Measurements from ENCODE around the gene RNU6-9.

Gene RNU6-9

DNA sequence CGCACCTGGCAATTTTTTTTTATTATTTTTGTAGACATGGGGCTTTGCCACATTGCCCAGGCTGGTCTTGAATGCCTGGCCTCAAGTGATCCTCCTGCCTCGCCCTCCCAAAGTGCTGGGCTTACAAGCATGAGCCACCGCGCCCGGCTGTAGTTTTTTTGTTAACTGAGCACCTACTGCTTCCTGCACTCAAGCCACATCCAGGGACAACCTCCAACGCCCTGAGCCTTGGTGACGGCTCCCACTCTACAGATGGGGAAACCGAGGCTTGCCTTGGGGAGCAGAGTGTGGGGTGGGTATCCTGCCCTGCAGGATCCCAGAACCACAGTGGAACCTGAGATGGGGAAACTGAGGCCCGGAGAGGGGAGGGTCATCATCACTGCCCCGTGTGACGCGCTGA lies 38.1 kb upstream of the RNU6-9 start:
- Histone ChIP-seq H3K9me3 (ENCODE audit: control insufficient read depth, insufficient read depth, low read length) (no peaks in the 10 kb centered on the region), H3K4me1 (ENCODE audit: insufficient read depth, low read length) (peaks cover 6% of the 10 kb centered on the region; the same call in 1 of the 2 replicates), H3K9ac (ENCODE audit: low read depth, low read length) (no peak overlapping the region), H3K36me3 (ENCODE audit: insufficient read depth, low read length) (no peaks in the 10 kb centered on the region)

GRCh38 chr19:855566-856120 lies 37.6 kb upstream of the RNU6-9 start:
- H3K9me3 ChIP-seq (ENCODE audit: control insufficient read depth, insufficient read depth, low read length), result no peaks in the 10 kb centered on the region
- H3K36me3 ChIP-seq (ENCODE audit: insufficient read depth, low read length), result no peaks in the 10 kb centered on the region
- H3K9ac ChIP-seq (ENCODE audit: low read depth, low read length), result no peak overlapping the region
- H3K4me1 ChIP-seq (ENCODE audit: insufficient read depth, low read length), result peaks cover 3% of the 10 kb centered on the region; the same call in 1 of the 2 replicates

DNA sequence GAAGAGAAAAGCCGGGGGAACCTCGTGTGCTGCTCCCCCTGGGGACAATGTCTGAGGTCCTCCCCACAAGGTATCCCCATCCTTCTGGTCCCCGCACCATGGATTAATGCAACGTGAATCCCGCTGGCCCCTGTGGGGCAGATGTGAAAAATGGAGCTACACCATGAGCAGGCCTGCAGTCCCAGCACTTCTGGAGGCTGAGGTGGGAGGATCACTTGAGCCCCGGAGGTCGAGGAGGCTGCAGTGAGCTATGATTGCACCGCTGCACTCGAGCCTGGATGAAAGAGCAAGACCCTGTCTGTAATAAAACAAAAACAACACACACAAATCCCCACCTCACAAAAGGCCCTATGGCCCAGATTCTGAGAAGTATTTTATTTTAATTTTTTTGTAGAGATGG lies 35.0 kb upstream of the RNU6-9 start:
- no peaks in the 10 kb centered on the region; the same call in 1 of the 2 replicates for H3K4me1 ChIP-seq (ENCODE audit: insufficient read depth, low read length)
- no peak overlapping the region for H3K9ac ChIP-seq (ENCODE audit: low read depth, low read length)
- no peaks in the 10 kb centered on the region for H3K36me3 ChIP-seq (ENCODE audit: insufficient read depth, low read length)
- no peaks in the 10 kb centered on the region for H3K9me3 ChIP-seq (ENCODE audit: control insufficient read depth, insufficient read depth, low read length)

GRCh38 chr19:858868-859843 lies 34.1 kb upstream of the RNU6-9 start, which contains the start of gene CFD:
CFD (plus strand) TSS chr19:859664; CDS start chr19:859690, 26 bp downstream.
- Histone ChIP-seq H3K9me3 (ENCODE audit: control insufficient read depth, insufficient read depth, low read length) (no peaks in the 10 kb centered on the region), H3K4me1 (ENCODE audit: insufficient read depth, low read length) (no peaks in the 10 kb centered on the region; the same call in 1 of the 2 replicates), H3K9ac (ENCODE audit: low read depth, low read length) (peak within 1 kb of the TSS; percentile 62), H3K36me3 (ENCODE audit: insufficient read depth, low read length) (no peaks in the 10 kb centered on the region)

DNA sequence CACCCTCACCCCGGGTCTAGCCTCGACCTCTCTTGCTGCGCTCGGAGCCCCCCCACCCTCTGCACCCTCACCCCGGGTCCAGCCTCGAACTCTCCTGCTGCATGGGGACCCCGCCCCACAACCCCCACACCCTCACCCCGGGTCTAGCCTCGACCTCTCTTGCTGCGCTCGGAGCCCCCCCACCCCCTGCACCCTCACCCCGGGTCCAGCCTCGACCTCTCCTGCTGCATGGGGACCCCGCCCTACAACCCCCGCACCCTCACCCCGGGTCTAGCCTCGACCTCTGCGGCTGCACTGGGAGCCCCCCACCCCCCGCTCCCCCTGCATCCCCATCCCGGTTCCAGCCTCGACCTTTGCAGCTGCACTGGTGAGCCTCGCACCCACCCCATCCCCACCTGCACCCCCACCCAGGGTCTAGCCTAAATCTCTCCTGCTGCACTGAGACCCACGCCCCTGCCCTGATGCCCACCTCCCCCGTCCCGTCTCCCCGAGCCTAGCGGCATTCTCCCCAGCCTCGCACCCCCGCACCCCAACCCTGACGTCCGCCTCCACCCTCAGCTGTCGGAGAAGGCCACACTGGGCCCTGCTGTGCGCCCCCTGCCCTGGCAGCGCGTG lies 32.0 kb upstream of the RNU6-9 start:
- Histone ChIP-seq H3K36me3 (ENCODE audit: insufficient read depth, low read length) (no peaks in the 10 kb centered on the region), H3K9ac (ENCODE audit: low read depth, low read length) (peak overlapping the region; percentile 16; the same call in 1 of the 2 replicates), H3K9me3 (ENCODE audit: control insufficient read depth, insufficient read depth, low read length) (no peaks in the 10 kb centered on the region), H3K4me1 (ENCODE audit: insufficient read depth, low read length) (no peaks in the 10 kb centered on the region; the same call in 1 of the 2 replicates)

DNA sequence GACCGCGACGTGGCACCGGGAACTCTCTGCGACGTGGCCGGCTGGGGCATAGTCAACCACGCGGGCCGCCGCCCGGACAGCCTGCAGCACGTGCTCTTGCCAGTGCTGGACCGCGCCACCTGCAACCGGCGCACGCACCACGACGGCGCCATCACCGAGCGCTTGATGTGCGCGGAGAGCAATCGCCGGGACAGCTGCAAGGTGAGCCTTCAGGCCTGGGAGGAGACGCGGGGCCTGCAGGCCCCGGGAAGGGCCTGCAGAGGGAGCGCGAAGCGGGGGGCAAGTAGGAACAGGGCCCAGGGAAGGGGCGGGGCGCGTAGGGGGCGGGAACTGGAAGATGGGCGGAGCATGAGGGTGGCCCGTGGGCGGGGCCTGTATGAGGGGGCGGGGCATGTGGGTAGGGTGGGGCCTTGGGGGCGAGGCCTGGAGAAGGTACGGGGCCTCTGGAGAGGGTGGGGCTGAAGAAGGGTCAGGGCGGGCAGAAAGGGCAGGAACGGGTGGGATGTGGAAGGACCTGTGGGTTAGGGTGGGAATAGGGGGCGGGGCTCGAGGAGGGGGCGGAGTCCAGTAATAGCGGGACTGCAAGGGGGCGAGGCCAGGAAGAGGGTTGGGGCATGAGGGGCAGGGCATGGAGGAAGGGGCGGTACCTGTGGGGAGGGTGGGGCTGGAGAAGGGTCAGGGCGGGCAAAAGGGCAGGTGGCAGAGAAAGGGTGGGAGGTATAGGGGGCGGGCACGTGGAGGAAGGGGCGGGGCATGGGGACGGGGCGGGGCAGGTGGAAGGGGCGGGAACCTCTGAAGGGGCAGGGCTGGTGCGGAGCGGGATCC lies 31.3 kb upstream of the RNU6-9 start:
- Histone ChIP-seq H3K36me3 (ENCODE audit: insufficient read depth, low read length) (no peaks in the 10 kb centered on the region), H3K9me3 (ENCODE audit: control insufficient read depth, insufficient read depth, low read length) (no peaks in the 10 kb centered on the region), H3K4me1 (ENCODE audit: insufficient read depth, low read length) (no peaks in the 10 kb centered on the region; the same call in 1 of the 2 replicates), H3K9ac (ENCODE audit: low read depth, low read length) (peak overlapping the region; percentile 16; the same call in 1 of the 2 replicates)

GRCh38 chr19:862581-863314 lies 30.5 kb upstream of the RNU6-9 start:
- Histone ChIP-seq H3K4me1 (ENCODE audit: insufficient read depth, low read length) (peaks cover 5% of the 10 kb centered on the region), H3K9ac (ENCODE audit: low read depth, low read length) (peak overlapping the region; percentile 43), H3K36me3 (ENCODE audit: insufficient read depth, low read length) (no peaks in the 10 kb centered on the region), H3K9me3 (ENCODE audit: control insufficient read depth, insufficient read depth, low read length) (no peaks in the 10 kb centered on the region)

DNA sequence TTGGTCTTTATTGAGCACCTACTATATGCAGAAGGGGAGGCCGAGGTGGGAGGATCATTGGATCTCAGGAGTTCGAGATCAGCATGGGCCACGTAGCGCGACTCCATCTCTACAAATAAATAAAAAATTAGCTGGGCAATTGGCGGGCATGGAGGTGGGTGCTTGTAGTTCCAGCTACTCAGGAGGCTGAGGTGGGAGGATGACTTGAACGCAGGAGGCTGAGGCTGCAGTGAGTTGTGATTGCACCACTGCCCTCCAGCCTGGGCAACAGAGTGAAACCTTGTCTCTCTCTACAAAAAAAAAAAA lies 30.0 kb upstream of the RNU6-9 start:
- Histone ChIP-seq H3K36me3 (ENCODE audit: insufficient read depth, low read length) (no peaks in the 10 kb centered on the region), H3K9me3 (ENCODE audit: control insufficient read depth, insufficient read depth, low read length) (no peaks in the 10 kb centered on the region), H3K4me1 (ENCODE audit: insufficient read depth, low read length) (peaks cover 5% of the 10 kb centered on the region), H3K9ac (ENCODE audit: low read depth, low read length) (peak overlapping the region; percentile 43; the same call in 1 of the 2 replicates)

- H3K9me3 ChIP-seq (ENCODE audit: control insufficient read depth, insufficient read depth, low read length), result no peaks in the 10 kb centered on the region
- peaks cover 9% of the 10 kb centered on the region for H3K4me1 ChIP-seq (ENCODE audit: insufficient read depth, low read length)
- H3K9ac ChIP-seq (ENCODE audit: low read depth, low read length), result no peak overlapping the region
- no peaks in the 10 kb centered on the region for H3K36me3 ChIP-seq (ENCODE audit: insufficient read depth, low read length)
Observed at GRCh38 chr19:866769-867300, 26.4 kb upstream of the RNU6-9 start.

DNA sequence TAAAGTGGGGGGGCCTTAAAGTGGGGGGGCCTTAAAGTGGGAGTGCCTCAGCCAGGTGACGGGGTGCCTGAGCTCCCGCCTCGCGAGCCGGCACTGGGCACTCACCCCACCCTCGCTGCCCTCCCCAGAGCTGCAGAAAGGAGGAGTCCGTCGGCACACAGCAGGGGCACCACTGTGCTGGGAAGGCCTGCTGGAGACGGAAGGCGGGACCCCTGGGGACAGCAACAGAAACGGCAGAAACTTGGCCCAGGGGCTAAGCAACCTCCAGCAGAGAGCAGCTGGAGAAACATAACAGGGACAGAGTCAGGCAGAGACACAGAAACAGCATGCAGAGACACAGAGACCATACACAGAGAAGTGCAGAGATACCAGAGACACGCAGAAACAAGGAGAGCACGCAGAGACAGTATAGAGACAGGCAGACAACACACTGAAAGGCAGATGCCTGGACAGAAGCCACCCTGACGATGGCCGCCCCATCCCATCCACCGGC lies 25.9 kb upstream of the RNU6-9 start:
- Histone ChIP-seq H3K9me3 (ENCODE audit: control insufficient read depth, insufficient read depth, low read length) (no peaks in the 10 kb centered on the region), H3K9ac (ENCODE audit: low read depth, low read length) (no peak overlapping the region), H3K4me1 (ENCODE audit: insufficient read depth, low read length) (peaks cover 9% of the 10 kb centered on the region), H3K36me3 (ENCODE audit: insufficient read depth, low read length) (no peaks in the 10 kb centered on the region)

DNA sequence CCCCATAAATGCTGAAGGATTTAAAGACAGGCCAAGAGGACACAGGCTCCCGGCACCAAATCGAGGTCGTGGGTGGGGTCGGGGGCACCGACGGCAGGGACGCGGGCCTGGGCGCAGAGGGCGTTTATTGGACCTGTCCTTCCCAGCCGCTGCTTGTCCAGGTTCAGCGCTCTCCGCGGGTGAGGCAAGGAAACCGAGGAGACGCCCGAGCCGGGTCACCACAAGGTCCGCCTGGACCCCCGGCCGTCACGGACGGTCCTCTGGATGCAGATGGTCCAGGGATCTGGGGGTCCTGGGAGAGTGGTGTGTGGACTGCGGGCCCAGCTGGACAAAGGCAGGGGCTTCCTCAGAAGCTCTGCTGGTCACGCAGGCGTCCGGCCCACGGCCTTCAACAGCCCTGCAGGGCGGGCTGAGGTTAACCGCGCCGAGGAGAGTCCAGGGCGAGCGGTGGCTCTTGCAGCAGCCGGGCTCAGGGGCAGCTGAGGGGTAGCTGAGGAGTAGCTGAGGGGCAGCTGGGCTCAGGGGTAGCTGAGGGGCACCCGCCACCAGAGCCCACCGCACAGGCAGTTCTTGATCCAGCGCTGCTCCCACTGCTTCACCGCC lies 25.3 kb upstream of the RNU6-9 start:
- H3K36me3 ChIP-seq (ENCODE audit: insufficient read depth, low read length), result no peaks in the 10 kb centered on the region
- no peaks in the 10 kb centered on the region for H3K9me3 ChIP-seq (ENCODE audit: control insufficient read depth, insufficient read depth, low read length)
- H3K4me1 ChIP-seq (ENCODE audit: insufficient read depth, low read length), result peaks cover 9% of the 10 kb centered on the region
- H3K9ac ChIP-seq (ENCODE audit: low read depth, low read length), result no peak overlapping the region

- Histone ChIP-seq H3K9me3 (ENCODE audit: control insufficient read depth, insufficient read depth, low read length) (no peaks in the 10 kb centered on the region), H3K36me3 (ENCODE audit: insufficient read depth, low read length) (no peaks in the 10 kb centered on the region), H3K4me1 (ENCODE audit: insufficient read depth, low read length) (peaks cover 9% of the 10 kb centered on the region), H3K9ac (ENCODE audit: low read depth, low read length) (no peak overlapping the region)
Observed at GRCh38 chr19:868458-869244, 24.6 kb upstream of the RNU6-9 start.
